HCT116 (cell line): ENCODE data around the gene ZNHIT2.
"Not testable (repeated sequence)": the region's sequence is repeated elsewhere in the genome, so short reads cannot be mapped to it uniquely, and the experiment has no call there.

Experiments
- CTCF ChIP-seq, 3 experiments: fragments of 200-600 bp in 1 of 3; sonication (generic) in 1 of 3; IDR thresholded peaks in 2 of 3; conservative IDR thresholded peaks in 1 of 3; 2 replicates each; pipeline ENCODE4 v1.5.1; 2012 to 2017; ENCODE audit warnings: low read depth in 2 of 3, low read length in 2 of 3, antibody characterized with exemption in 1 of 3, borderline replicate concordance in 1 of 3, control low read depth in 1 of 3, mild to moderate bottlenecking in 1 of 3, mixed read lengths in 1 of 3, mixed run types in 1 of 3, moderate library complexity in 1 of 3; ENCODE audit not compliant: insufficient read depth in 1 of 3
- EGR1 ChIP-seq: IDR thresholded peaks from 2 replicates; pipeline ENCODE4 v1.6.1; 2012; ENCODE audit warnings: low read depth
- EZH2 ChIP-seq: fragments of 200-600 bp; sonication (generic); IDR thresholded peaks from 2 replicates; pipeline ENCODE4 v1.6.1; 2017; ENCODE audit warnings: antibody characterized with exemption, mixed run types
- EZH2phosphoT487 ChIP-seq: fragments of 200-600 bp; IDR thresholded peaks from 2 replicates; pipeline ENCODE4 v1.6.1; 2018; ENCODE audit warnings: antibody characterized with exemption, borderline replicate concordance
- MAX ChIP-seq: IDR thresholded peaks from 2 replicates; pipeline ENCODE4 v1.6.1; 2012
- POLR2A ChIP-seq: IDR thresholded peaks from 2 replicates; pipeline ENCODE4 v1.7.0; 2011; ENCODE audit warnings: borderline replicate concordance; ENCODE audit not compliant: insufficient read depth, insufficient read length; ENCODE audit errors: extremely low read depth
- POLR2AphosphoS5 ChIP-seq: IDR thresholded peaks from 2 replicates; pipeline ENCODE4 v1.6.1; 2011; ENCODE audit warnings: mild to moderate bottlenecking, low read depth, low read length, moderate library complexity
- REST ChIP-seq: IDR thresholded peaks from 2 replicates; pipeline ENCODE4 v1.6.1; 2012; ENCODE audit warnings: low read depth
- TCF7L2 ChIP-seq: IDR thresholded peaks from 2 replicates; pipeline ENCODE4 v1.7.0; 2011; ENCODE audit warnings: borderline replicate concordance, inconsistent platforms; ENCODE audit not compliant: insufficient read depth, insufficient read length; ENCODE audit errors: extremely low read depth

GRCh38 chr11:65118891-65119669 lies 1.6 kb upstream of the ZNHIT2 start:
- TF ChIP-seq TCF7L2; EZH2; EZH2phosphoT487; CTCF (IDR thresholded peaks at IDR 0.05 in 2 of 3, conservative IDR thresholded peaks at IDR 0.05 in 1 of 3; ENCODE audit: borderline replicate concordance in 1 of 3, insufficient read depth in 1 of 3, low read depth in 2 of 3, low read length in 2 of 3); MAX; POLR2A; REST; EGR1: not testable (repeated sequence)
- peak; percentile 37; the same call in 1 of the 2 replicates for TF ChIP-seq POLR2AphosphoS5
